HG03280 (cell line): ENCODE results near the gene ADAP1.

ENCODE experiments used
- ATAC-seq: cut with Tn5 transposase; IDR thresholded peaks from one replicate; pipeline ENCODE4 v1.9.1; 2021; ENCODE audit warnings: mild to moderate bottlenecking, moderate library complexity; ENCODE audit not compliant: unreplicated experiment

Gene ADAP1

GRCh38 chr7:871900-872537 is 82.5 kb downstream of the ADAP1 start:
- ATAC-seq = no peak

GRCh38 chr7:869348-869747 is 85.1 kb downstream of the ADAP1 start:
- ATAC-seq = no peak

- ATAC-seq = no peak
Observed at GRCh38 chr7:868189-868486, 86.3 kb downstream of the ADAP1 start.

- ATAC-seq = no peak
Observed at GRCh38 chr7:867406-868188, 86.9 kb downstream of the ADAP1 start.

- ATAC-seq = no peak
Observed at GRCh38 chr7:867001-867405, 87.5 kb downstream of the ADAP1 start.

GRCh38 chr7:865921-866320 is 88.6 kb downstream of the ADAP1 start:
- no peak for ATAC-seq

DNA sequence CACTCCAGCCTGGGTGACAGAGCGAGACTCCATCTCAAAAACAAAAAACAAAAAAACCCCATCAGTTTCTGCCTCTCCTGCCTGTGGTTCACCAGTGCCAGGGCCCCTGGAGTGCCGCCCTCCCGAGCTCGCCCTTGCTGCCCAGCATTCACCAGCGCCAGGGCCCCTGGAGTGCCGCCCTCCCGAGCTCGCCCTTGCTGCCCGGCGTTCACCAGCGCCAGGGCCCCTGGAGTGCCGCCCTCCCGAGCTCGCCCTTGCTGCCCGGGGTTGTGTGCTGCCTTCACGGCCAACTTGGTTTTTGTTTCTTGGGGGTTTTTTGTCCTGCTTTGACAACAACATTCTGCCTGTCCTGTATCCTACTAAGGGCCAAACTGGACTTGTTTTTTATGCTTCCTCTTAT is 91.4 kb downstream of the ADAP1 start:
- ATAC-seq = no peak

- no peak for ATAC-seq
Observed at GRCh38 chr7:862157-862556, 92.3 kb downstream of the ADAP1 start.

GRCh38 chr7:861222-861621 is 93.3 kb downstream of the ADAP1 start:
- no peak for ATAC-seq

GRCh38 chr7:860149-860548 is 94.3 kb downstream of the ADAP1 start:
- ATAC-seq = no peak

DNA sequence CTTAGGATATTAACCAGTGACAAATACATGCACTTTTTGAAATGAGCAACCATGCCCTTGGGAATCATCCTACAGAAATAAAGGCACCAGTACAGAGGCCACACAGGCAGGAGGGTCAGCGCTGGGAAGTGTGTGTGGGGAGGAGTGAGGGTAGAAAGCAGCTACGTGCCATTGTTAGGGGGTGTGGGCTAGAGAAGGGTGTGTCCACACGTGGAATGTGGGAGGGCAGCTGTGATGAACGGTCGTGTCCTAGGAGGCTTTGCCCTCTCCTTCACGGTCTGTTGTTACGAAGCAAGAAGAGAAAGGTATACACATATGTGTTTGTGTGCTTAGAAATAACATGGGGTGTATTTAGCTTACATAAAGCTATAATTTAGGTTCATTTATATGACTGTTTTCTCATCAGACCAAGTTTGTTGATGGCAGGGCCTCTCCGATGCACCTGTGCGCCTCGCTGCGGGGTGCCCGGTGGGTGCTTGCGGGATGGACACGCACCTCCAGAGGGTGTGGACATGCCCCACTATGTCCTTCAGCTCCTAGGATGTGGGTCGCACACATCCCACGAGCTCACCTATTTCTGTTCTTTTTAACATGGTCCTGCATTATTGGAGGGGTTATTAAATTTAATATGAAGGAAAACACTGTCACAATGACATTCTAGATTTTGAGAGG is 95.0 kb downstream of the ADAP1 start:
- no peak for ATAC-seq

GRCh38 chr7:857661-858060 is 96.8 kb downstream of the ADAP1 start:
- ATAC-seq = no peak

GRCh38 chr7:856444-857095 is 97.9 kb downstream of the ADAP1 start:
- no peak for ATAC-seq

- ATAC-seq = no peak
Observed at GRCh38 chr7:855686-856369, 98.7 kb downstream of the ADAP1 start.

- no peak for ATAC-seq
Observed at GRCh38 chr7:854118-854775, 100.2 kb downstream of the ADAP1 start.

GRCh38 chr7:853366-854117 is 100.9 kb downstream of the ADAP1 start:
- ATAC-seq = no peak

DNA sequence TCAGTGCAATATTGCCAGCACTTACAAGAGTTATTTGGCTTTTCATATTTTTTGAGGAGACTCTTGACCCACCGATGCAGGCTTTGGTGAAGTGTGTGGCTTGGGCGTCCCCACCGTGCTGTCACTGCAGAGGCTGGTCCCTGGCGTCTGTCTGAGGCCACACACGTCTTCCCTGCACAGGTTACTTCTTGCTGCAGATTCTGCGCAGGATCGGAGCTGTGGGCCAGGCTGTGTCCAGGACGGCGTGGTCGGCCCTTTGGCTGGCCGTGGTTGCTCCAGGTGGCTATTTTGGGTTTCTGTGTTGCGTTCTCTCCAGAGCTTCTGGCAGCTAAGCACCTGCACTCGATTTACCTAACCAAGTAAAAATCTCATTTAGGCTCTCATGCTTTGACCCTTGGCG is 103.3 kb downstream of the ADAP1 start:
- ATAC-seq = no peak

- no peak for ATAC-seq
Observed at GRCh38 chr7:849781-850180, 104.7 kb downstream of the ADAP1 start.

- no peak for ATAC-seq
Observed at GRCh38 chr7:849145-849544, 105.3 kb downstream of the ADAP1 start.
